SK-N-MC (cell line): ENCODE data around the gene CACNA1S.

Experiments used
- EZH2 ChIP-seq: fragments of 200-600 bp; sonication (generic); IDR thresholded peaks from one replicate; pipeline ENCODE4 v1.6.1; 2017; ENCODE audit warnings: antibody characterized with exemption
- POLR2AphosphoS5 ChIP-seq: IDR thresholded peaks from 2 replicates; pipeline ENCODE4 v1.6.1; 2012; ENCODE audit warnings: mild to moderate bottlenecking, low read depth, low read length, borderline replicate concordance

GRCh38 chr1:201026836-201027235, 85.4 kb downstream of the CACNA1S start:
- TF ChIP-seq POLR2AphosphoS5 = no peak
- TF ChIP-seq EZH2 = no peak
